GM19099 (cell line): Measurements from ENCODE around the gene SLC7A7.

Experiments
- POLR2A ChIP-seq: IDR thresholded peaks from 3 replicates; pipeline ENCODE4 v1.6.1; 2011; ENCODE audit warnings: low read depth; ENCODE audit not compliant: insufficient read length; ENCODE audit errors: extremely low read depth

SLC7A7 gene

DNA sequence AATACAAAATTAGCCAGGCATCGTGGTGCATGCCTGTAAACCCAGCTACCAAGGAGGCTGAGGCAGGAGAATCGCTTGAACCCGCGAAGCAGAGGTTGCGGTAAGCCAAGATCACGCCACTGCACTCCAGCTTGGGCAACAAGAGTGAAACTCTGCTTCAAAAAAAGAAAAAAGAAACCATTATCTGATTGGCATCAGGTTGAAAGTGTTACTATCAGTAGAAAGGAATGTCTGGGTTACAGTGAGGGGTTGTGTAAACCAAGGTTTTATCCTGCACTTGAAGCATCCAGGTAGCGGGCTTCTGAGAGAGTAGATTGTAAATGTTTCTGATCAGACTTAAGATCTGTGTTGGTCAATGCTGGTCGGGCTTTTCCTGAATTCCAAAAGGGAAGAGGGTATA lies 62.8 kb downstream of the SLC7A7 start:
- no peak for TF ChIP-seq POLR2A

DNA sequence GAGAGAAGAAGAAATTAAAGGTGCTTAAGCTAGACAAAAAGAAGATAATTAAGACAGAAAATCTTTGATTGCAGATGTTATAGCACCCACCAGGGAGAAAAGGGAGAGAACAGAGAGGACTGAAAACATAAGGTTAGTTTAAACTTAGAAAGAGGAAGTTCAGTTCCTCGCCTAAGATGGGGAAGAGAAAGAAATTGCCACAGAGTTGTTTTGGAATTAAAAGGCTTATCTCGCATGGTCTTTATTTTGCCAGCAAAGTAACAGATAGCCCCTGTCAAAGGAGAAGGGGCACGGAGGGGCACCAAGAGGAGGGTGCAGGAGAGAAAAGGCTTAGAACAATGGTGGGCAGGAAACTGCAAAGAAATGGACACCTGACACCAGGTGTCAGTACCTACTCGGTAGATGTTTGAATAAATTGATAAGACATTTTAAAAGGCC lies 66.6 kb downstream of the SLC7A7 start:
- no peak for TF ChIP-seq POLR2A

DNA sequence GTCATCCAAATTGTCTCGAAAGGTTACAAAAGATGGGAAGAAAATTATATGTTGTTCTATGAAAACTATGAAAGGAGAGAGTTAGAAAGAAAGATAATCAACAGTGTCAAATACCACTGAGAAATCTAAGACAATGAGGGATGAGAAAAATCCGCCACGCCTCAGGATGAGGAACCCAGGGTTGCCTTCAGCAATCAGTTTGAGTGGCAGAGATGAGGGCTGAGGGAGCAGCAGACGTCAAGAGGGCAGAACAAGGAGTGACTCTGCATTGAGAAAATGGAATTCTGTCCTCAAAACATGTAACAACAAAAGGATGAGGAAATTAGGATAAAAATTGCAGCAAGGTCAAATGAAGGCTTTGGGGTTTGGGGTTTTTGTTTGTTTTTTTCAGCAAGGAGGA lies 67.0 kb downstream of the SLC7A7 start:
- TF ChIP-seq POLR2A = no peak

DNA sequence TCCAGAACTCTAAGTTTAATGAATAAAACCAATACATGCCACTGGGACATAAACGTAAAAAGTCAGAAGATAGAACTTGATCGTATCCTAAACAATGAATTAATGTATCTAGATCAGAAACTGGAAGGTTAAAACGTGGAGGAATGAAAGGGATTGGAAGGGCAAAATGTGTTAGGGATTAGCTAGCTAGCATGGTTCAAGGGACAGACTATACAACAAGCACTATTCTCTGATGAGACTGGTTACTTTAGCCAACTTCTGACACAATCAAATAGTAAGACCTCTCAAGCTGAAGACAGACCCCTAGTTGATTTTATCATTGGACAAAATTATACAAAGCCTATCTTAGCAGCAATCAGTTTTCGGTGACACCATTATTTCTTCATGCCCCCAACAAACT lies 67.5 kb downstream of the SLC7A7 start:
- no peak for TF ChIP-seq POLR2A

DNA sequence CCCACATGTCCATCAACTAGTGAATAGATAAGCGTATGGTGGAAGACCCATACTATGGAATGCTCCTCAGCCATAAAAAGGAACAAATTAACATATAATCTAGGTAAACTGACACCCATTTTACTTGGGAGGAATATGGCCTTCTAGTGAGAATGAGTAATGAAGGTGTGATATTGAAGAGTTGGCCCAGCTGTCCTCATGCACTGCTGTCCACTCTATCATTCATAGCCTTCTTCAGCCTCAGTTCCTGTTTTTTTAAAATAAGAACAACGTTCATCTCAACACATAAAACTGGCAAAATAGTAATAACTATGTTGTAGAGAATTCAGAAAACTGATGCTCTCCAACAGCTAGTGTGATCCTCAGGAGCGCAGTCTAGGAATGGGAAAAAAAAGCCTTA lies 75.2 kb downstream of the SLC7A7 start:
- TF ChIP-seq POLR2A = no peak

DNA sequence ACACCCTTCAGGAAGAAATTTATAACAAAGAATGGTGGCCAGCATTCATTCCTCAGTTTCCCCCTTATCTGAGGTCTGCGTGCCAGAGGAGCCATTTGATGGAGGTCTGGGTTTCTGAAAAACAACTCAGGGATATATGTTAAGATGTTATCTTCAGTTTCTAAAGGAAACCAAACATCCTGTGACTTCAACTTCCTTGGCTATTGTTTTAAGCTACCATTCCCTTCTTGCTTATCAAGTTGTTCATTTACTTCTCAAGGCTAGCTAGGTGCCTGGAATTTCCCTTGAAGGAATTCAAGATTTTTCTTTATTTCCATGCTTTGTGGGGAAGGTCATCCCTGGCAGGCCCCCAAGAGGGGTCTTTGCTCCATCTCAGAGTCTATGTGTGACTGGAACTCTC lies 75.8 kb downstream of the SLC7A7 start:
- no peak for TF ChIP-seq POLR2A

DNA sequence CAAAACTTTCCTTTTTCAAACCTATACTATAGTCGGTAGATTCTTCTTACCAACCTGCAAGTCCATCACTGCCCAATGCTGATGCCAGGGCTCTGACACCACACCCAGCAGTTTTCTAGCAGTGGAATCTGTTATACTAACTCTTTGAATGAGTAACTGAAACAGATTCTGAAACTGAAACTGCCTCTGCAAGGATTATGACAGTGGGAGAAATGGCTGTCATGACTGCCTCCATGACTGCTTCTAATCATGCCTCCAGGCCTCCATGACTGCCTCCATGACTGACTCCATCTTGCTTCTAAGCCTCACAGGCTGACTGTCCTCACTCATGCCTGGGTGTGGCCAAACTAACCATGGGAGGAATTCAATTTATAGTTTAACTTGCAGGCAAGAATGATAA lies 78.2 kb downstream of the SLC7A7 start:
- TF ChIP-seq POLR2A = no peak

DNA sequence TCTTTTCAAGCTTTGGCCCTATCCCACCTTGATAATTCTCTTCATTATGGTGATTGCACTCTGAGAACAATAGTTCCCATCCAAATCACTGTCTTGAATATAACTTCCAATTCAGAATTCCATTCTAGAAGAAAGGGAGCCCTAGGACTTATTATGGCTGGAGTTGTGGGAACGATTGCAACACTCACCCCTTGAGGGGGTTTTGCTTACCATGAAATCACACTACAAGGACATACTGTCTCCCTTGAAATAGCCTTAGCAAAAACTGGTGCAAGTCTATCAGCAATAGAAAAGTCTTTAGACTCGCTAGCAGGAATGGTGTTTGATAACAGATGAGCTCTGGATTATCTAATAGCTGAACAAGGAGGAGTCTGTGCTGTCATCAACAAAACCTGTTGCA lies 80.1 kb downstream of the SLC7A7 start:
- TF ChIP-seq POLR2A = no peak

DNA sequence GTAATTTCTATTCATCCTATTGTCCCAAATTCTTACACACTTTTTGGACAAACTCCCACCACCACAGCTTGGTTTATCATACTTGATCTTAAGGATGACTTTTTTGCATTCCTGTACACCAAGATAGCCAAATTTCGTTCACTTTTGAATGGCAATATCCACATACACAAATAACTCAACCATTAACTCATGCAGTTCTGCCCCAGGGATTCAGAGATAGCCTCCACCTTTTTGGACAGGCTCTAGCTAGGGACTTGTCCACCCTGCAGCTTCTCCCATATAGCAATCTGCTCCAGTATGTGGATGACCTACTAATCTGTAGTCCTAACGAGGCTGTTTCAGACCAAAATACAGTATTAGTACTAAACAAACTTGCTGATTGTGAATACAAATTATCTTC lies 81.4 kb downstream of the SLC7A7 start:
- TF ChIP-seq POLR2A = no peak

DNA sequence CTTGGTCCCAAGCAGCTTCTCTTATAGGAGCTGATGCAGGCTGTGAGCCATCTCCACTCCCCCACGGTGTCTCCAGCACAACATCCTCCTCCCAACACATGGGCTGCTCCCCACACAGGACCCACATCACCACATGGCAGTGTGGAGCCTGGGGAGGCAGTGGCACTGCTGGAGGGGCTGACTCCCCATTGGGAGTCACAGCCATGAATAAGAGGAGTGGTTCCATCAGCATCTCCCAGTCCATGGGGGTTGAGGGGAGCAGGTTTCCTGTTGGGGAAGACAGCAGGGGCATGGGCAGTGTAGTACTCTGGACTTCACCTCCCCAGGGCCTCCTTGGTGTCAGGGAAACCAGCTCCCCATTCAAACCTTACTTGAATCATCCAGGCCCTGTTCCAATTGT lies 89.2 kb downstream of the SLC7A7 start:
- TF ChIP-seq POLR2A = no peak

DNA sequence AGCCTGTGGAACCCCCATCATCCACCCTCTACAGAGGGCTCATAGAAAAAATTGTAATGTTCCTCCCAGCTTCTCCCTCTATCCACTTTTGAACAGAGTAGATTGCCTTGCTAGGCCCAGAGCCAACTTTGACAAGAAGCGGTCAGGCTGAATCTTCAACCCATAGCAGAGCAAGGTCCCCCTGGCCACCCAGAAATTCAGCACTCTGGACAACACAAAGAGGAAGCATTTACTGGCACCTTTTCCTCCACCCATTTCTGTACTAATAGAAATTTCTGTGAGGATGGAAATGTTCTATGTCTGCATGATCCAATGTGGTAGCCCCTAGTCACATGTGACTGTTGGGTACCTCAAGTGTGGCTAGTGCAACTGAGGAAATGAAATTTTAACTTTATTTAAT lies 91.4 kb downstream of the SLC7A7 start:
- no peak for TF ChIP-seq POLR2A
